ENCODE measurements around the gene CIAO3.

- no peak for TF ChIP-seq CTCF (IDR thresholded peaks at IDR 0.05)
- no peak for TF ChIP-seq POLR2A (IDR thresholded peaks at IDR 0.05)
These were observed 47.4 kb downstream of the CIAO3 start for GRCh38 chr16:693364-693763.

Data from upper lobe of left lung (tissue), 4 donors.